ENCODE measurements around the gene DCAF17.

DNA sequence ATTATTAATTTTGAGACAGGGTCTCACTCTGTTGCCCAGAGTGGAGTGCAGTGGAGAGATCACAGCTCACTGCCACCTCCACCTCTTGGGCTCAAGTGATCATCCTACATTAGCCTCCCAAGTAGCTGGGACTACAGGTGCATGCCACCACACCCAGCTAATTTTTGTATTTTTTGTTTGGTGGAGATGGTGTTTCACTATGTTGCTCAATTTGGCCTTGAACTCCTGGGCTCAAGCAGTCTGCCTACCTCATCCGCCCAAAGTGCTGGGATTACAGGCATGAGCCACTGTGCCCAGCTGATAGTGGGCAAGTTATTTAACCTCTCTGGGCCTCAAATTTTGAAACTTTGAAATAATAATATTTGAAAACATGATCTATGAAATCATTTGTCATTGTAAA lies 26.5 kb downstream of the DCAF17 start:
- TF ChIP-seq, protein P1, sequence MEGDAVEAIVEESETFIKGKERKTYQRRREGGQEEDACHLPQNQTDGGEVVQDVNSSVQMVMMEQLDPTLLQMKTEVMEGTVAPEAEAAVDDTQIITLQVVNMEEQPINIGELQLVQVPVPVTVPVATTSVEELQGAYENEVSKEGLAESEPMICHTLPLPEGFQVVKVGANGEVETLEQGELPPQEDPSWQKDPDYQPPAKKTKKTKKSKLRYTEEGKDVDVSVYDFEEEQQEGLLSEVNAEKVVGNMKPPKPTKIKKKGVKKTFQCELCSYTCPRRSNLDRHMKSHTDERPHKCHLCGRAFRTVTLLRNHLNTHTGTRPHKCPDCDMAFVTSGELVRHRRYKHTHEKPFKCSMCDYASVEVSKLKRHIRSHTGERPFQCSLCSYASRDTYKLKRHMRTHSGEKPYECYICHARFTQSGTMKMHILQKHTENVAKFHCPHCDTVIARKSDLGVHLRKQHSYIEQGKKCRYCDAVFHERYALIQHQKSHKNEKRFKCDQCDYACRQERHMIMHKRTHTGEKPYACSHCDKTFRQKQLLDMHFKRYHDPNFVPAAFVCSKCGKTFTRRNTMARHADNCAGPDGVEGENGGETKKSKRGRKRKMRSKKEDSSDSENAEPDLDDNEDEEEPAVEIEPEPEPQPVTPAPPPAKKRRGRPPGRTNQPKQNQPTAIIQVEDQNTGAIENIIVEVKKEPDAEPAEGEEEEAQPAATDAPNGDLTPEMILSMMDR (IDR thresholded peaks at IDR 0.05), result no peak
- no peak for TF ChIP-seq POLR2A (IDR thresholded peaks at IDR 0.05)

Measured in body of pancreas (tissue), 4 donors.